ENCODE results near the gene SOBP.

Gene SOBP

DNA sequence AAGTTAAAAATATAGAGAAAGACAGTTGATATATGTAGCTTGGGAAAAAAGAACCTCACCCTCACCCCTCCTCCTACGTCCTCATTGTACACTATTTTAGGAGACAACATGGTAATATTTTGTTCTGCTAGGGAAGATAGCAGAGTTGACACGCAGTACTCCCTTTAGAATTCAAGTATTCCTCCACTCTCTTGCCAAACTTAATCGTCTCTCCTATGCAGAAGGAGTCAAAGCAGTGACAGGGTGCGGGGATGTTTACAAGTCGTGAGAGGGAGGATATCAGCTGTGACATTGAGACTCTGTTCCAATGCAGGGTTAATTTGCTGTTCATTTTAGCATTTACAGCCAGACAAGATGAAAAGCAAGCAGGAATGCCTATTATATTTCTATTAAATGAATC, 97.5 kb downstream of the SOBP start:
- no peak for DNase-seq (ENCODE audit: low read depth, low spot score)

DNA sequence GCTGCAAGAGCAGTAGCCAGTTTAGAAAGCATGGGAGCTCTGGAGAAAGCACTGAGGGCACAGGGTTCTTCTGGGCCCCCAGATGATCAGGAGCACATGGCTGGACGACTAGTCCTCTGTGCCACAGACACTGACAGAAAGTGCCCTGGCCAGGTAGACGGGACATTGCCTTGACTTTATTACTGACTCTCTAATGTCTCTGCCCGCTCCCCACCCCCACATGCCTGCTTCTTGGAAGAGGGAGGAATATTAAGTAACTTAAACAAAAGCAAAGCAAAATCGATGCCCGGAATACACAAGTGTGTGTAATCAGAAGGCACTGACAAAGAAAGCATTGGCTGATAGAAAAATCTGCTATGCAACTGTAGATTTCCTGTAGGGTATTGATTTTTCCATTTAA, 99.3 kb downstream of the SOBP start:
- DNase-seq (ENCODE audit: low read depth, low spot score), result no peak

DNA sequence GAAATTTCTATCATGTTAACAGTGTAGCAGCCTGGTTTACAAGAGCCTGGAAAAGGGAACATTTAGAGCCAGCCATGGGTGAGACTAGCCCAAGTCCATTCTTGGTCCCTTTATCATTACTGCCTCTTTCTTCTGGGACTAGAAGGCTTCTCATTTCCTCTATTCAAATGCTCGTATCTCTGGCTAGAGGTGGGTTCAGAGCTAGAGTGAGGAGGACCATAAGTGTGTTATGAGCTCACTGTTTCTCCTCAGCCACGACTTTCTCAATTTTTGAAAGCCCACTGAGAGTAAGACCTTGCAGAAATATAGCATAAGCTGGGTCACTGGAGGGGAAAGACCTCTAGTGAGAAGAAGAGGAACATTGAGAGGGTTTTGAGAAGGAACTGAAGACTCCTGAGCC, 100.0 kb downstream of the SOBP start:
- DNase-seq (ENCODE audit: low read depth, low spot score), result no peak

DNA sequence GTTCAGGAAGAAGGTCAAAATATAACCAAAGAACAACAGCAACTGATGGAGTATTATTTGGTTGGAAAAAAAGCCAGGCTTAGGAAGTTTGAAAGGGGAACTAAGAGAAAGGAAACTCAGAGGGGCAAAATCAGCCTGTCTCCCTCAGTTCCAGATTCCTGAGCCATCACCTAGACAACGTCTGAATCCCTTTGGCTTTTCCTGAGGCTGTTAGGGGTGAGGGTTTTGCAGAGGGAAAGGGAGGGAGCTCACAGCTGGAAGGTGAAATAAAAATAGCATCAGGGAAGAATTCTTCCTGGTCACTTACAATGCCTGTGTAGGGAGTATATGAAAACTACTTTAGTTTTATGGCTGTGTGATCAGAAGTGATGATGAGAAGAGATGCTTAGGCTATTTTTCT, 100.5 kb downstream of the SOBP start:
- no peak for DNase-seq (ENCODE audit: low read depth, low spot score)

DNA sequence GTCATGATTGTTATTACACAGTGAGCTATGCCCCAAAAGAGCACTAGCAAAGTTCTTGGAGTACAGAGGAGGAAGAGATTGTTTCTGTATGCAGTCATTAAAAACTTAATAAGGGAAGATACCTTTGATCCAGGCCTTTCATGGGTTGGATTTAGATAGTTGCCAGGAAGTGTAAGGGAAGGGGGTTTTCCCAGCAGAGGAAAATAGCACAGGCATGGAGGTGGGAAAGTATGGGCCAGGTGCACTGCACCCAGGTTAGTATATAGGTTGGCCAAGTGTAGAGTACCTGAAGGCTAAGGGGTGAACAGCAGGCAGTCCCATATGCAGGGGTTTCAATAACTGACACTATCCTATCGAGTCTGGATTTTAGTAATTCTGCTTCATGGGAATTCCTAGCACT, 101.4 kb downstream of the SOBP start:
- DNase-seq (ENCODE audit: low read depth, low spot score), result no peak

DNA sequence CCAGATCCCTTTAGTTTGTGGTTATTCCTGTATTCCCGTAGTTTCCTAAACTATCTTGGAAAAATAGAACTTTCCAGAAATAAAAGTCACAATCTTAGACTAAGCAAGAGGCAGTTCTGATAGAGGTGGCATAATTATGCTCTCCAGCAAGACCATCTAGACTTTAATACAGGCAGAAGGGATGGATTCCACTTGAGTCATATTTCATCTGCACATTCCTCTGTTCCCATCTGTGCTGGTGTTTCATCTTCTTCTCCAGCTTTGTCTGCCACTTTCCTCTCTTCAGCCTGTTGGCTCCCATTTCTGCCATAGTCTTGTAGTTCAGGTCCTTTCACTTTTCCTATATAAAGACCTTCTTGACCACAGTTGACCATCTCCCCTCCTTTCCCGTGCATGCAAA, 102.9 kb downstream of the SOBP start:
- DNase-seq (ENCODE audit: low read depth, low spot score), result no peak

DNA sequence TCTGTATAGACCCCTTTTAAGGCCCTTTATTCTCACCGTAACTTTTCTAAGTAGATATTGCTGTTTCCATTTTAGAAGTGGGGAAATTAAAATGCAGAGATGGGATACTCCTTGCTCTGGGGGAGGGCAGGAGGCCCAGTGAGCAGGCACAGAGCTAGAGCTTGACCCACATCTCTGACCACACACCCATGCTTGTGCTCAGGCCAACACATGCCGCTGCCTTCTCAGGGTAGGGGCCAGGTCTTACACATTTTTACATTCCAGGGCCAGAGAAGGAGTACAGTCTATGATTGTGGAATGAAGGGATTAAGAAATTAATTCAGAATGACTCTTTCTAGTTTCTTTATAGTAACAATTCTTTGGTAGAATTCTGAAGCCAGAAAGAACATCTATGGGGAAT, 104.8 kb downstream of the SOBP start:
- DNase-seq (ENCODE audit: low read depth, low spot score), result no peak

DNA sequence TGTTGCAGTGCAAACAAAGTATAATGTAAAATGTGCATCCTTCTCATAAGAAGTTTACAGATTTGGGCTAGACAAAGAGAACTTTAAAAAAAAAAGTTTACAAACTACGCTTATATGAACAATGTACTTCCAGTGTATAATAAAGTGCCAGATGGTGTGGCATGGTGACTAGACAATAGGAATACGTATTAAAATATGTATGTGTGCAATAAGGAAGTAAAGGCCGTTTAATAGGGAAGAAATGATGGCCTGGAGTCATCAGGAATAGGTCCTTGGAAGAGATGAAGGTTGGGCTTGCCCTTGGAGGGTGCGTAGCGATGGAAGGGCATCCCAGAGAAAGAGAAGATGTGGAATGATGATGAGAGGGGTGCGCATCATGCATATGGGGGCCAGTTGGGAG, 108.2 kb downstream of the SOBP start:
- no peak for DNase-seq (ENCODE audit: low read depth, low spot score)

DNA sequence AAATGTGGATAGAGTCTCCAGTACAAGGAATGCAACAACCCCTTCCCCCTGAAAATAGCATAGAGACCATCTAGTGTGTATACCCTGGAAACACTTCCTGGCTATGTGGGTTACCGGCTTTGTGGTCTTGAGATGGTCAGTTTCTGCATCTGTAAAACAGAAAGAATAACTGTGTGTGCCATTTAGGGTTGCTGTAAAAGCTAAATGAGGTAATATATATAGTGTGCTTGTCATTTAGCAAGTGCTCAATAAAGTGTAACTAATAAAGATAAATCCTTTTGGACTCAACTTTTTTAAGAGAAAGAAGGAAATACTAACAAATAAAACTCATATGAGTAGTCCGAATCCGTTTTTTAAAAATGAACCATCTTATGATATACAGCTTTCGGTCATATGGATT, 109.1 kb downstream of the SOBP start:
- DNase-seq (ENCODE audit: low read depth, low spot score), result no peak

DNA sequence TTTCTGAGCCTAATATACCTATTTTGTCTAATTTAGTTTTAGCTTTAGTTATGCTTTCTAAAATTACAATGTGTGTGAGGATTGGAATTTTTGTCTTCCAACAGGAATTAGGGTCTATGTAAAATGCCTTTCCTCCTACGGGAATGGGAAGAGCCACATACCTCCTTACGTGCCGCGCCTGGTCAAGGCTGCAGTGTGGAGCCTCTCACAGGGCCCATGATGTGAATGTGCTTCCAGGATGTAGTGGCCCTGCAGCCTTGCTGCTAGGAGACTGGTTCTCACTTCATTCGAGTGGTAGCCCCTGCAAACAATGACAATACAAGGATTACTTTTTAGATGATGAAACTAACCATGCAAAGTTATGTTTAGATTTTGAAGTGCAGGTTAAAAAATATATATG, 110.2 kb downstream of the SOBP start:
- no peak for DNase-seq (ENCODE audit: low read depth, low spot score)

DNA sequence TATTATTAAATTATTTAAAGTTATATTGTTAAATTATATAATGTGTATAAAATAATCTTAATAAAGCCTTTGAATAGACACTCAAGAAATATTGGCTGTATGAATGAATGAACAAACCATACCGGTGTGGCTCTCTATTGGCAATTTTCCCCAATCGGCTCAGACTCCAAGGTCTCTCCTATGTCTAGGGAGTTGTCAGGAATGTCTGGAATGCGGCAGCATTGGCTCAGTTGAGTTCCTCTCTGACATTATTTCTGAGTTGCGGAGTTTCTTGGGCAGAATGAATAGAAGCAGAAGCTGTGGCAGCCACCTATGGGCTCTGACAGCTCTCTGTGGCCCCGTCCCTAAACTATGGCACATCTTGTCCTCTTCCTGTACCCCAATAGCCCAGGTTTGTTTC, 111.0 kb downstream of the SOBP start:
- DNase-seq (ENCODE audit: low read depth, low spot score), result no peak

DNA sequence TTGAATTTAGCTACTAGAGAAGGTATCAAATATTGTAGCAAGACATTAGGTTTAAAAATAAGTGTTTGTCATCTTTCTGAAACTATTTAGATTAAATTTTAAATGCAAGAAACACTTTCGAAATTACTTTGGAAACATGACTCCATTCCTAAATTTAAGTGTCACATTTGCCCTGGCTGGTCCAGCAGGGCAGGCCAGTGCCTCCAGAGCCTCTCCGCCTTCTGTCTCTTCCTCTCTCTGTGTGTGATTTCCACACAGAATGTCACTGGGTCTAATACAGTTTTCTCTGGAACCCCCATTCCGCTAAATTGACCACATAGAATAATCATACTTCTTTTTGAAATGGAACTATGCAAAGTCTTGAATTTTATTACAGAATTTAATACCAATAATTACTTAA, 111.5 kb downstream of the SOBP start:
- DNase-seq (ENCODE audit: low read depth, low spot score), result no peak

DNA sequence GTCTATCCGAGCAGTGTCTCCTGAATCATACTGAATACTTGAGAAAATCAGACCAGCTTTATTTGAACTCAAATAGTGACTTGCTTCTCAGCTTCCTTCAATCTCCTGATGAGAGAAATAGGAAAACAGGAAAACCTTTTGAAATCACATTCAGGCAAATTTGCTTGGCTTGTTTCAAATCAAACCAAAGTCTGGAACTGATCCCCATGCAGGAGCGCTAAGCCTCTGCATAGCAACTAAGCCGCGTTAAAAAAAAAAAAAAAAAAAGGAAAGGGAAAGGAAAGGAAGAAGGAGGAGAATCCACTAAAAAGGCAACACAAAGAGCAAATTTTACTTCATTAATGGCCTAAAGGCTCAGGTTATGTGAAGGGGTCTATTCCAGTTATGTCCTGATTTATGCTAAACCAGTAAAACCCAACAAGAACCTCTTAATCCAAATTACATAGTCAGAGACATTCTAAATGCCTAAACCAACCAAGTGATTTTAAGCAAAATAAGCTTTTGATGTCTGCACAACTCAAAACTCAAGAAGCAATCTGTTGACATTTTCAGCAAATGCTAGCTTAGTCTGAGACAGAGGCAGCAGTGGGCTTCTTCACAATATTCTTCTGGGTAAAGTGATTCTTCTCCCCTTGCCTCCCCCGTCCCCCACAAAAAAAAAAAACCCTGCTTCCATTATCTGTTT, 112.5 kb downstream of the SOBP start:
- DNase-seq (ENCODE audit: low read depth, low spot score), result no peak

DNA sequence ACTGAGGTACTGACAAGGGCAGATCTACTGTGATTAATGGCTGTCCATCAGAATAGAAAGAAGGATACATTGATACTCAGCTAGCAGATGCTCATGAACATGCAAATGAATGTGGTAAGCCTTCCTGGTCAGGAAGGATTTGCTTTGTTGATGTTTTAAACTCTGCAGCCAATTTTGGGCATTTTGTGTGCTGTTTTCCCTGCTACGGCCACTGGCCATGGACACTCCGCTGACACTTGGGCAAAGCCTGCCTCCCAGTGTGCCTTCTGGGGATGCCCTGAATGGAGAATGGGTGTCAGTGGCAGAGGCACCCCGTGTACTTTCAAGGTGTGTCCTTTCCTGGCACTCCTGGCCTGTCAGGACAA, 113.1 kb downstream of the SOBP start:
- DNase-seq (ENCODE audit: low read depth, low spot score), result no peak

DNA sequence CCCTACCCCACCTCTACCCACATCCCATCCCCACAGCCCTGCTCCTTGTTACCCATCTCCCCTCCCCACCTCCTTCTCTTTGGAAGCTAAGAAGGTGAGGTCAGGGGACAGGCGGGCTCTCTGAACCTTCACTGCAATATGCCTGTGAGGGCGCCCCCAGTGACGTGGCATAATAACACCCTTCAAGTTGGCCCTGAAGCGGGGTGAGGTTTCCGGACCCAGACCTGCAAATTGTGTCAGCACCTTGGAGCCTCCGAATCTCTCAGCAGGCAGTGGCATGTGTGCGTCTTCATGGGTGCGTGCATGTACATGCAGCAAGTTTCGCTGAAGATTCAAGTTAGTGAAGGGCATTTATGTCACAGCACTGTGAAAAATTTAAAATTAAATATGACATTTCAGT, 114.6 kb downstream of the SOBP start:
- no peak for DNase-seq (ENCODE audit: low read depth, low spot score)

DNA sequence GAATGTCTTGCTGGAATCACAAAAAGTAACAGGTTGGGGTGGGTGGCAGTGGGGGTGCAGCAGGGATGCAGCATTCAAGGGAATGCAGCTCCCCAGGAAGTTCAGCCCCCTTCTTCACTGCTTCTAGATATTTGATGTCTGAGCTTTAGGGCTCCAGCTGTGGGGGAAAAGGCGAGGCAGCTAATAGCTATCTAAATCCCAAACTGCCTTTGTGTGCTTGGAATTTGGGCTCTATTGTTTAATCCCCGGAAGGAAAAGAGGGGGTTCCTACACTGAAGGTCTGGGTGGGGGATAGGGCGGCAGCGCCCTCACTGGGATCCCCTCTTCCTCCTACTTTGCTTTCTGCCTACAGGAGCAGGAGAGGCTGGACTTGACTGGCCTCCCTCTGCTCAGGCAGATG, 116.5 kb downstream of the SOBP start:
- DNase-seq (ENCODE audit: low read depth, low spot score), result no peak

DNA sequence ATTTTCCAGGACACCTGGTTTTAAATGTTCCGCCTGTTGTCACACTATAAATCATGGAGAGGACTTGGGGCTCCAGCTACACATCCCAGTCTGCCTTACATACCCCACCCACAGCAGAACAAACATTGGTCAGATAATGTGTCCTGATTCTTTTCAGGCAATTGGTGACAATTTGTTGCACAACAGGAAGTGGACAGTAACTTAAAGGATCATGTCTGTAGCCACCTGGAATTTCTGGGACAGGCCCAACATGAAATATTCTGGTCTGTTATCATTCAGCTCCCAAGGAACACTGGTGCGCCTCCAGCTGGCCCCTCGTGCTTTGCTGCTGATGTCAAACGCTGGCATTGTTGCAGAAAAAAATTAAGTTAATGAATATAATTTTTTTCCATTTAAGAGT, 117.2 kb downstream of the SOBP start:
- no peak for DNase-seq (ENCODE audit: low read depth, low spot score)

DNA sequence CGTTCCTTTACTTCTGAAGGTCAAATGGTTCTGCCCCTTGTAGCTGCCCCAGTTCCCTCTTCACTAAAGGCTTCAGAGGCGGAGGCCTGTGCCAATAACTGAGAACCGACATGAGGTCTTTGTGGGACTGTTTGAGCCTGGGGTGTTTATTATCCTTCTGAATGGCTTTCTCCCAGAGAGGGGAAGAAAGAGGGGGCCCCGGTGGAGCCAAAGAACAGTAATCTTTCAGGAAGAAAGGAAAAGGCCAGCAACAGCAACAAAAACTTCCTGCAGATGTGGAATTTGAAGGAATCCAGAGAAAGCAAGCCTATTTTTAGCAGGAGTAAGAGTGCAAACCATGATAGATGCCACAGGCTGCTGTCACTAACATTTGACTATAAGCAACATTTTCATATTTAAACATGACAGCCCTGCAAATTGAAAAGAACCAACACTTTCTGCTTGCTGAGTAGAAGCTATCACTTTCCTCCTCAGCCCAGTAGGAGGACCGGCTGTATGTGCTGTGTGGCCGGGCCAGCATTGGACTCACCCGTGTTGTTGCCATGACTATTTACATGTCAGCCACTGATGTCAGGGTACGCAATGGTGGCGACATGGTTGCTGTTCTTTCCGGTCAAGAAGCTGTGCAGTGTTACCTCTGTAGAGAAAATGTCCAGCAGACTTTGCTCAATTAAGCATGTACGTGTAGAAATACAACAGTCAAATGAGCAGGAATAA, 121.3 kb downstream of the SOBP start:
- no peak for DNase-seq (ENCODE audit: low read depth, low spot score)

DNA sequence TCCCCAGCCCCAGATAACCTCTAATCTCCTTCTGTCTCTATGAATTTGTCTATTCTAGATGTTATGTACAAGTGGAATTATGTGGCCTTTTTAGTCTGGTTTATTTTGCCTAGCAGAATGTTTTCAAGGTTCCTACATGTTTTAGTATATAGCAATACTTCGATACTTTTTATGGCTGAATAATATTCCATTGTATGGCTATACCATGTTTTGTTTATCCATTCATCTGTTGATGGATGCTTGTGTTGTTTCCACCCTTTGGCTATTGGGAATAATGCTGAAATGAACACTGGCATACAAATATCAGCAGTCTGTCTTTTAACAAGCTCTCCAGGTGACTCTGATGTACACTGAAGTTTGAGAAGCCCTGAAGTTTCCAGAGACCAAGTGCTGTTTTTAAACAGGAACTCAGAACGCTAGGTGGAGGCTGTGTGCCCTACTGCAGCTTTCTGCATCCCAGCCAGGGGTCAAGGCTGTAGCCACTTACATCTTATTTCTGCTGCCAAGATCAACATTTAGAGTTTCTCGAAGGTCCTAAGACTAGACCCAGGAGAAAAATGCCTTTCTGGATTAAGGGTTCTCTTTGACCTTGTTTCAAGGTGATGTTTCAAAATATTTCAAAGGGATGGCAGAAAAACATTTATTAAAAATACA, 123.0 kb downstream of the SOBP start:
- DNase-seq (ENCODE audit: low read depth, low spot score), result no peak

DNA sequence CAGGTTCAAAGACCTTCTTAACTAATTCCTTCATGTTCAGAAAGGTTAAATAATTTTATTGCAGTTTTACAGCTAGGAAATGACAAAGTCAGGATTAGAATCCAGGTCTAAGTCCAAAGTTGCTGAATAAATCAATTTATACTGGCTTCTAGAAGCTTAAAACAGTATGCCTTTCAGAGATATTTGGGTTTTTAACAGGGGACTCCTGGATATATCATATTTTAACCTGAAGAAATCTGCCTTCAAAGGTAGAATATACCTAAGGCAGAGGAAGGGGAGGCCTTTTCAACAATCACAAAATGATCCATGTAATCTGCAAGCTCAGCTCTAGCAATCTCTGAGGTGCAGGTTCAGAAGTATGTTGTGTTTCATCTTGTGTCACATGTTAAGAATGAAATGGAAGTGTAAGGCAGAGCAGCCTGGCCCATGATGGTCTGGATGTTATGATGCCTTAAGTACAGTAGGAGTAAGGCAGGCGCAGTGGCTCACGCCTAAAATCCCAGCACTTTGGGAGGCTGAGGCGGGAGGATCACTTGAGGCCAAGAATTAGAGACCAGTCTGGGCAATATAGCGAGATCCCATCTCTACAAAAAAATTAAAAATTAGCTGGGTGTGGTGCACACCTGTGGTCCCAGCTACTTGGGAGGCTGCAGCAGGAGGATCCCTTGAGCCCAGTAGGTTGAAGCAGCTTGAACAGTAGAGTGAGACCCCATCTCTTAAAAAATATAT, 123.9 kb downstream of the SOBP start:
- DNase-seq (ENCODE audit: low read depth, low spot score), result no peak

DNA sequence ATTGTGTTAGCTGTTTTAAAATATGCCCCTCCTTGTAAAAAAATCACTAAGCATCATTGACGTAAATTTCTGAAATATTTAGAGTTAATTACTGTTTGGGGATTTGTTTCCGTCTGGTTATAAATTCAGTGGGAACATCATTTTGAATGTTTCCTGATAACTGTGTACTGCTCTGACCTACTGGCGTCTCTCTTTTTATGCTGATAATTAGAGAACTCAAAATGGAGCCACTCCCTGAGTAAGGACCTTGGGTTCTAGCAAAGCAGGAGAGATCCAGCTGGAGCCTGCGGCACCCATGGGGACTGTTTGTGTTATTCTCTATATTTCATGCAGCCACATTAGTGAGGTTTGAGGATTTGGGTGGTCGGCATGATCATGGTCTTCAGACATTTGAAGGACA, 124.9 kb downstream of the SOBP start:
- DNase-seq (ENCODE audit: low read depth, low spot score), result no peak

DNA sequence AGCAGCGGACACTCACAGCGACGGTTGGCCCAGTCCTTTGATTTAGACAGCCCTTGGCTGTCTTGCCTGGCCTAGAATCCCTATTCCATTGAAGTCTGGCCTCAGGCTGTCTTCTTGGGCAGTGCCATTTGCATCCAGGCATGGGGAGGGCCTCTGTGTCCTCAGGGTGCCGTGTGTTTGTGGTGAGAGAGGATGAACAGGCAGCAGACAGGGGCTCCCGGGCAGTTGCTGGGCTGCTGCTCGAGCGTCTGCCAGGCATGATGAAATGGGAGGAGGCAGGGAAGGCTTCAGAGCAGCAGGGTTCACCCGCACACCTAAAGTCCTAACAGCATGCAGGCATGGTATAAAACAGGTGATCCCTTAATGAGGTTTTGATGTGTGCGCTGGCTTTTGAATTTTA, 126.9 kb downstream of the SOBP start:
- no peak for DNase-seq (ENCODE audit: low read depth, low spot score)

Measured in activated naive CD8-positive, alpha-beta T cell treated with anti-CD3 and anti-CD28 coated beads, Interleukin-2, amount 50 U/mL, for 16 hours (primary cell).